Endothelial cell of umbilical vein (primary cell): ENCODE results near the gene TGFBR3. TPM values are rescaled to one million over a fixed set of nuclear protein-coding genes. Genes with fewer than 3 reads are reported as not detected.

ENCODE experiments used
- BruUV-seq: library from RNA; stranded (reverse); fragments of 400-500 nt; replicated peaks from 2 replicates; lab custom pipeline; 2021; lab: Mats Ljungman, UMichigan
- CTCF ChIA-PET: fragments of 300-600, 350-600 bp; sonication (Branson Sonifier 250); formaldehyde crosslinking; loops from one replicate; lab custom pipeline; 2021; ENCODE audit warnings: antibody characterized with exemption, inconsistent platforms; lab: Charles Lee
- POLR2A ChIA-PET: fragments of 300-600, 350-600 bp; sonication (Branson Sonifier 250); formaldehyde crosslinking; loops from one replicate; lab custom pipeline; 2021; ENCODE audit warnings: antibody characterized with exemption, inconsistent platforms; lab: Charles Lee
- DNase-seq: peaks from one replicate; pipeline ENCODE4 v3.0.0-alpha.2; 2011; ENCODE audit warnings: low read depth, low spot score
- FAIRE-seq: peaks from 2 replicates; lab custom pipeline; 2011; peaks lifted over from hg19 to GRCh38; lab: Jason Lieb, UNC
- H2AFZ ChIP-seq: 2 replicates; pipeline ENCODE4 v1.6.0; 2012; ENCODE audit warnings: low read depth, low read length, control low read depth, inconsistent platforms
- H3K27ac ChIP-seq: 2 replicates; pipeline ENCODE4 v1.5.1; 2011; ENCODE audit warnings: low read depth, mild to moderate bottlenecking, control low read depth, low read length, moderate library complexity; ENCODE audit not compliant: insufficient read depth
- H3K27me3 ChIP-seq, 2 experiments: 2 replicates each; pipeline versions ENCODE4 v1.6.0 to v1.6.1; 2011; ENCODE audit warnings: low read length in 2 of 2, mixed read lengths in 1 of 2; ENCODE audit not compliant: control insufficient read depth in 2 of 2, insufficient read depth in 2 of 2
- H3K36me3 ChIP-seq, 2 experiments: 2 replicates in 1 of 2; 3 replicates in 1 of 2; pipeline ENCODE4 v1.5.1; 2011; ENCODE audit warnings: low read length in 2 of 2, mild to moderate bottlenecking in 1 of 2, moderate library complexity in 1 of 2; ENCODE audit not compliant: control insufficient read depth in 2 of 2, insufficient read depth in 2 of 2; ENCODE audit errors: extremely low read depth in 1 of 2
- H3K4me1 ChIP-seq: 3 replicates; pipeline ENCODE4 v1.5.1; 2011; ENCODE audit warnings: mild to moderate bottlenecking, low read length; ENCODE audit not compliant: control insufficient read depth, insufficient read depth; ENCODE audit errors: extremely low read depth
- H3K4me2 ChIP-seq: 2 replicates; pipeline ENCODE4 v1.6.1; 2011; ENCODE audit warnings: low read length, control low read depth, mixed read lengths; ENCODE audit not compliant: insufficient read depth
- H3K4me3 ChIP-seq, 3 experiments: fragments of 200-600 bp in 1 of 3; sonication (generic), shearing (Covaris generic) in 1 of 3; replicated peaks in 1 of 3; 2 replicates each; pipeline ENCODE4 v1.5.1; 2011 to 2016; ENCODE audit warnings: control low read depth in 3 of 3, low read length in 3 of 3, mild to moderate bottlenecking in 2 of 3, inconsistent platforms in 1 of 3, low read depth in 1 of 3, moderate library complexity in 1 of 3; ENCODE audit not compliant: insufficient read depth in 1 of 3
- H3K79me2 ChIP-seq: 2 replicates; pipeline ENCODE4 v1.6.0; 2012; ENCODE audit warnings: low read length, inconsistent platforms; ENCODE audit not compliant: control insufficient read depth, insufficient read depth
- H3K9ac ChIP-seq: replicated peaks from 2 replicates; pipeline ENCODE3; 2011; ENCODE audit warnings: low read length, control low read depth; ENCODE audit not compliant: insufficient read depth; ENCODE audit errors: extremely low read depth
- H3K9me1 ChIP-seq: replicated peaks from 3 replicates; pipeline ENCODE4 v1.6.0; 2011; ENCODE audit warnings: mild to moderate bottlenecking, low read length; ENCODE audit not compliant: control insufficient read depth, insufficient read depth; ENCODE audit errors: extremely low read depth
- H3K9me3 ChIP-seq: replicated peaks from 2 replicates; pipeline ENCODE4 v1.5.1; 2012; ENCODE audit warnings: low read length, inconsistent platforms; ENCODE audit not compliant: control insufficient read depth, insufficient read depth
- H4K20me1 ChIP-seq: replicated peaks from 2 replicates; pipeline ENCODE3; 2011; ENCODE audit warnings: mild to moderate bottlenecking, low read length; ENCODE audit not compliant: control insufficient read depth, insufficient read depth; ENCODE audit errors: extremely low read depth
- EZH2 ChIP-seq: IDR thresholded peaks from 2 replicates; pipeline ENCODE4 v1.6.1; 2012; ENCODE audit warnings: borderline replicate concordance, low read depth, mild to moderate bottlenecking, moderate library complexity, low read length, inconsistent platforms; ENCODE audit not compliant: severe bottlenecking
- FOS ChIP-seq: IDR thresholded peaks from 2 replicates; pipeline ENCODE4 v1.6.1; 2011; ENCODE audit warnings: mild to moderate bottlenecking, low read length, moderate library complexity, borderline replicate concordance; ENCODE audit not compliant: insufficient read depth
- GATA2 ChIP-seq: IDR thresholded peaks from 2 replicates; pipeline ENCODE4 v1.7.0; 2011; ENCODE audit warnings: low read depth, mild to moderate bottlenecking, moderate library complexity, mixed read lengths, low read length; ENCODE audit not compliant: insufficient read length, insufficient read depth
- JUN ChIP-seq: IDR thresholded peaks from 2 replicates; pipeline ENCODE4 v1.6.1; 2011; ENCODE audit warnings: borderline replicate concordance, low read depth; ENCODE audit not compliant: insufficient read length, insufficient read depth
- MYC ChIP-seq: IDR thresholded peaks from one replicate; pipeline ENCODE4 v1.6.1; 2011; ENCODE audit warnings: mild to moderate bottlenecking, low read depth, low read length
- POLR2A ChIP-seq: IDR thresholded peaks from 2 replicates; pipeline ENCODE4 v1.6.1; 2012; ENCODE audit warnings: low read depth, mild to moderate bottlenecking, control low read depth, low read length
- POLR2AphosphoS5 ChIP-seq: IDR thresholded peaks from 2 replicates; pipeline ENCODE4 v1.6.1; 2012; ENCODE audit warnings: low read depth, mild to moderate bottlenecking, control low read depth, low read length, moderate library complexity; ENCODE audit not compliant: insufficient read depth
- dilution Hi-C: fragments of 300-500 bp; cut with MboI; formaldehyde crosslinking; loops from one replicate; pipeline ENCODE4 v1.15.0; 2019; ENCODE audit warnings: low sequenced_read_pairs; ENCODE audit not compliant: extremely low pct_ligation_motif_present
- intact Hi-C: fragments of 100-400 bp; cut with micrococcal nuclease; formaldehyde crosslinking; loops from one replicate; pipeline ENCODE4 v1.10.0; 2022
- polyA plus RNA-seq, 4 experiments: library from polyadenylated mRNA; depleted of rRNA in 3 of 4; stranded (reverse) in 3 of 4; unstranded in 1 of 4; fragments of >200 nt; gene quantifications; 2 replicates each; pipeline versions ENCODE4 v1.2.1 to v1.2.3, GENCODE V29; 2011 to 2012; ENCODE audit warnings: missing spikeins in 1 of 4
- total RNA-seq: library from RNA; stranded (reverse); gene quantifications from 2 replicates; pipeline ENCODE4 v1.2.3, GENCODE V29; 2021
- TF ChIP-seq, protein P1 (sequence below), 2 donors: IDR thresholded peaks; 1 replicate in 1 of 2; 2 replicates in 1 of 2; pipeline ENCODE4 v1.5.1; 2011; ENCODE audit warnings: low read length in 2 of 2, mild to moderate bottlenecking in 2 of 2, moderate library complexity in 2 of 2, control low read depth in 1 of 2, inconsistent platforms in 1 of 2, low read depth in 1 of 2; ENCODE audit not compliant: insufficient read depth in 1 of 2; ENCODE audit errors: extremely low read depth in 1 of 2
- TF ChIP-seq, protein P2 (sequence below): IDR thresholded peaks from 2 replicates; pipeline ENCODE4 v1.6.1; 2011; ENCODE audit not compliant: insufficient read depth, insufficient read length

Gene TGFBR3
- total and polyA plus RNA-seq, 2 donors (not counting 3 experiments of a cell fraction or from before 2014, with no cell fraction given) = 8.0 to 13.4 TPM

DNA sequence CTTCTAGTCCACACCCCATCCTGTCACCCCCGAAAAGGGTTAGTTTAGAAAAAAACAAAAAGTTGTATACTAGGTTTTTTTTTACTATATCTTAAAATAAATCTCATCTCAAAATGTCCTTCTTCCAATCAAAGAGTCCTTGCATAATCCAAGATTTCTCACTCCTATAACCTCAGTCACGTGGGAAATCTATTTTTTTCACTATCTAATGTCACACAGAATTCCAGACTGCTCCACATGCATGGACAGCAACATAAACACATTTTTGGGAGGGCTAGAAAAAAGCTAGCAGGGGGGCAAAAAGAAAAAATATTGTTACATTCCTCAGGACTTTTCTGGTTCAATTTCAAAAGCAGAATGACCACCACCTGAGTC lies 39.3 kb downstream of the TGFBR3 start:
- intact Hi-C loops = no loop called here

More for the DNA sequence above, 39.3 kb downstream of the TGFBR3 start:
- no peaks in the 10 kb centered on the region for H3K79me2 ChIP-seq
- H4K20me1 ChIP-seq = no peaks in the 10 kb centered on the region
- no peak overlapping the region for H2AFZ ChIP-seq
- no peaks in the 10 kb centered on the region for H3K9me1 ChIP-seq
- H3K27me3 ChIP-seq = no peaks in the 10 kb centered on the region
- TF ChIP-seq FOS = no peak
- TF ChIP-seq, protein P1, sequence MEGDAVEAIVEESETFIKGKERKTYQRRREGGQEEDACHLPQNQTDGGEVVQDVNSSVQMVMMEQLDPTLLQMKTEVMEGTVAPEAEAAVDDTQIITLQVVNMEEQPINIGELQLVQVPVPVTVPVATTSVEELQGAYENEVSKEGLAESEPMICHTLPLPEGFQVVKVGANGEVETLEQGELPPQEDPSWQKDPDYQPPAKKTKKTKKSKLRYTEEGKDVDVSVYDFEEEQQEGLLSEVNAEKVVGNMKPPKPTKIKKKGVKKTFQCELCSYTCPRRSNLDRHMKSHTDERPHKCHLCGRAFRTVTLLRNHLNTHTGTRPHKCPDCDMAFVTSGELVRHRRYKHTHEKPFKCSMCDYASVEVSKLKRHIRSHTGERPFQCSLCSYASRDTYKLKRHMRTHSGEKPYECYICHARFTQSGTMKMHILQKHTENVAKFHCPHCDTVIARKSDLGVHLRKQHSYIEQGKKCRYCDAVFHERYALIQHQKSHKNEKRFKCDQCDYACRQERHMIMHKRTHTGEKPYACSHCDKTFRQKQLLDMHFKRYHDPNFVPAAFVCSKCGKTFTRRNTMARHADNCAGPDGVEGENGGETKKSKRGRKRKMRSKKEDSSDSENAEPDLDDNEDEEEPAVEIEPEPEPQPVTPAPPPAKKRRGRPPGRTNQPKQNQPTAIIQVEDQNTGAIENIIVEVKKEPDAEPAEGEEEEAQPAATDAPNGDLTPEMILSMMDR (IDR thresholded peaks at IDR 0.05; ENCODE audit: extremely low read depth in 1 of 2, insufficient read depth in 1 of 2, low read depth in 1 of 2, low read length in 2 of 2) = no peak
- no peak for TF ChIP-seq POLR2AphosphoS5
- TF ChIP-seq EZH2 = no peak
- TF ChIP-seq POLR2A = no peak
- TF ChIP-seq, protein P2, sequence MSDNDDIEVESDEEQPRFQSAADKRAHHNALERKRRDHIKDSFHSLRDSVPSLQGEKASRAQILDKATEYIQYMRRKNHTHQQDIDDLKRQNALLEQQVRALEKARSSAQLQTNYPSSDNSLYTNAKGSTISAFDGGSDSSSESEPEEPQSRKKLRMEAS = no peak
- no peak for TF ChIP-seq MYC
- no peak for TF ChIP-seq JUN
- TF ChIP-seq GATA2 = no peak
- peaks cover 19% of the 10 kb centered on the region for H3K4me1 ChIP-seq
- no peak overlapping the region for H3K4me2 ChIP-seq
- dilution Hi-C loops = no loop called here
- no peak overlapping the region for H3K9ac ChIP-seq
- no TSS peak for BruUV-seq
- no peak overlapping the region for H3K4me3 ChIP-seq
- ChIA-PET CTCF (interaction anchor here (1.0 to 2.0 kb wide), 7 partner anchors 10 to 291 kb away, joined by 3 to 7 read pairs (median 4); no protein-coding TSS in a partner anchor), POLR2A (no interaction called here)
- DNase-seq (no peak), FAIRE-seq (no peak)
- H3K27ac ChIP-seq = no peak overlapping the region
- H3K9me3 ChIP-seq = no peaks in the 10 kb centered on the region
- no peaks in the 10 kb centered on the region for H3K36me3 ChIP-seq
